DMS114 treated with DMSO at 0.1 percent for 48 hours (cell line): ENCODE measurements around the gene WWC2.
A peak's percentile ranks its signal among the peaks of the same experiment; 100 is the strongest.

Experiments
- DNase-seq: peaks from one replicate; lab custom pipeline; 2025; ENCODE audit not compliant: unreplicated experiment; lab: John Stamatoyannopoulos, UW

WWC2 gene

GRCh38 chr4:183254162-183254561 lies 155.1 kb downstream of the WWC2 start:
- DNase-seq = no peak

GRCh38 chr4:183255487-183255886 lies 156.4 kb downstream of the WWC2 start:
- DNase-seq = no peak

DNA sequence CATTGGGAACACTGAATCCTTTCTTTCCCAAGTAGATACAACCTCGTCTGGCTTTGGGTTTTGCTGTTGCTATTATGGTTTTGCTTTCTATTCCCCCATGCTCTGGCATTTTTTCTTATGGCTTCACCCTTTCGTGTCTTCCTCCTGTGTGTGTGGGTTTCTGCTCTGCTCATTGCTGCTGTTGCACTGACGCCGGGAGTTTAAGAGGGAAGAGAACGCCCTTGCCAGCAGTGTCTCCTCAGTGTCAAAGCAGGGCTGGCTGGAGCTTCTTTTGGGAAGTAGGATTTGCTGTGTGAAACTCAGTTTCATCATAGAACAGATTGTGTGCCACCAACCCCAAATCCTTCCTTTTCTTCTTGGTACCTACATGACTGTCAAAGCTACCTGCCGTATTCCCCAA lies 157.3 kb downstream of the WWC2 start:
- DNase-seq = no peak

- DNase-seq = peak; percentile 30
These were observed 157.8 kb downstream of the WWC2 start for GRCh38 chr4:183256756-183257385.

GRCh38 chr4:183257808-183258207 lies 158.8 kb downstream of the WWC2 start:
- DNase-seq = no peak

DNA sequence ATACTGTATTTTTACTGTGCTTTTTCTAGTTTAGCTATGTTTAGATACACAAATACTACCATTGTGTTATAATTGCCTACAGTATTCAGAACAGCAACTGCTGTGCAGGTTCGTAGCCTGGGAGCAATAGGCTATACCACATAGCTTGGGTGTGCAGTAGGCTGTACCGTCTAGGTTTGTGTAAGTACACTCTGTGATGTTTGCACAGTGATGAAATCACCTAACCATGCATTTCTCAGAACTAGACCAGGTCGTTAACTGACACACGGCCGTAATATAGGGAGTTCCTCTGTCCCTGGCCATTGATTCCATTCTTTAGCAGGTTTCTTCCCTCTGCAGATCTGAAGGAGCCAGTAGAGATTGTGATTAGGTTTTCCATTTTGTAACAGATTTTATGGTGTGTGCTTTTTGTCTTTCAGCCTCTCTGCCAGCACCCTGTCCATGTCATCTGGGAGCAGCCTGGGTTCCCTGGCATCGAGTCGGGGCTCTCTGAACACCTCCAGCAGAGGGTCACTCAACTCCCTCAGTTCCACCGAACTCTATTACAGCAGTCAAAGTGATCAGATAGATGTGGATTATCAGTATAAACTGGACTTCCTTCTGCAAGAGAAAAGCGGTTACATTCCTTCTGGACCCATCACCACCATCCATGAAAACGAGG lies 161.6 kb downstream of the WWC2 start:
- DNase-seq = no peak

DNA sequence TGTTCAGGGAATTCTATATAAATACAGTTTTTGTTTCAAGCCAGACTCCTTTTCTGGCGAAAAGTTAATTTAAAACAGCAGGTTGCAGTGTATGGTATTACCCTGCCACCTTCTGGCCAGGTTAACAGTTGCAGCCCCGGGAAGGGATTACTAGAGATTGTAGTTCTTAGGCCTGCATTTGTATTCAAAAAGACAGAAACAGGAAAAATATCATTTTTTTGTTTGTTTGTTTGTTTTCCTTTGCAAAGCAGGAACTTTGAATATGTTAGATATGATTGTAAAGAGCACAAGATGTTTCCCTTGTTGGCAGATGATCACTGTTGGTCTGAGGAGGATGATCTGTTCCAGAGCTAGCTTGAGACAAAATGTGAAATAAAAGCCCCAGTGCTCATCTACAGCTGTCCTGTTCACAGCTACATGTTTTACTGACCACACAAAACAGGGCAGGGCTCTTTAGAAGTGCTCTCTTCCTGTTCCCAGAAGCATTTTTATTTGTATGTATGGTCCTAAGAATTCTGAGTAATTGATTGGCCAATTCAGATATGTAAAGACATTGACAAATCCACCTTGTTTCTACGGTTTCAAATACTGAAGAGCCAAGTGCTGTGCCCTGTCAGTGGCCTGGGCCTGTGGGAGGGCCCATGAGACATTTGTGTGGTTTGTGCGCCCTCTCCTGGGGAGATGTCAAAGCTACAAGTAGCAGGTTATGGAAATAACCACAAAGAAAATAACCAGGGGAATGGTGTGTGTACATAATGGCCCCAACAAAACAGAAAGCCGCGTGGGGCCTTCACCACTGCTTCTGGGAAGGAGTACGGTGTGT lies 163.1 kb downstream of the WWC2 start:
- peak; percentile 29 for DNase-seq

DNA sequence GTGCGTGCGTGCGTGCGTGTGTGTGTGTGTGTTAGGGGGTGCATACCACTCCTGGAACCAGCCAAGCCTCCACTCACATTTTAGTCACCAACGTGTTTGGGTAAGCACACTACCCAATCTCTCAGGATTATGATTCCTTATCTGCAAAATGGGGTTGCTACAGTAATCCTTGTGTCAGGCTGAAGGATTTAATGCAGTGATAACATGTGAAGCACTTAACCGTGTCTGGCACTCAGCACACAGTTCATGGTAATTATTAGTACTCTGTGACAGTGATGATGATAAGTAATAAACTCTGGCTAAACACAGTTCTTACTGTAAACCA lies 163.7 kb downstream of the WWC2 start:
- no peak for DNase-seq

- no peak for DNase-seq
These were observed 164.8 kb downstream of the WWC2 start for GRCh38 chr4:183263787-183264386.

DNA sequence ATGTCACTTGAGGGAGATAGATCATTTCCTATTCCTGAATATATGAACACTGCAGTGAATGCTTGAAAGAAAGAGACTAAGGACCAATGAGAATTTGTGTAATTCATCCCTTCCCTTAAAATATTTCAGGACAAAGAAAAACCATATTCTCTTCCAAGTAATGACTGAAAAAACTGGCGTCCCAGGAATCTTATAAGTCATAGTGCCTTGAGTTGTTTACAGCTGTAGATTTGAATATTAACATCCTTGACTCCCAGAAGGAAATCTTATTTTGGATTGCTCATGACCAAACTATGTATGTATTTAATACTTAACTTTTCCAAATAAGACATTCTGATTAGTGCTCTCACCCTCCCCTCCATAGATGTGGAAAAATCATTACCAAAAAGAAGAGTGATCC lies 165.6 kb downstream of the WWC2 start:
- no peak for DNase-seq

DNA sequence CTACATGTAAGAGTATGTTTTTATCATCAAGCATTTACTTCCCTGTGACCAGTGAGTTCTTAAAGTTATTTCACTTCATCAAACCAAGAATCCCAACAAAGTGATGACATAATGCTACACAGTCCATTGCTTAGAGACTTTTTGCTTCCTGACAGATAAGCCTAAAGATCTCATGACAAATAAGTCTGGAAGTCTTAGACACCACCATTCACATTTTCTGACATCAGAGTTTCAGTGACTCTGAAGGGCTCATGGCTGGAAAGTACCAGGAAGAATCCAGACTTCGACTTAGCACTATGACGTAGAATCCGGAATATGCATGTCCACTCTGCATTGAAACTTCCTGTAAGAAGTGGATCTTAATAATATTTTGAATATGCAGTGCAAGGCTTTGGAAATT lies 167.3 kb downstream of the WWC2 start:
- DNase-seq = no peak

DNA sequence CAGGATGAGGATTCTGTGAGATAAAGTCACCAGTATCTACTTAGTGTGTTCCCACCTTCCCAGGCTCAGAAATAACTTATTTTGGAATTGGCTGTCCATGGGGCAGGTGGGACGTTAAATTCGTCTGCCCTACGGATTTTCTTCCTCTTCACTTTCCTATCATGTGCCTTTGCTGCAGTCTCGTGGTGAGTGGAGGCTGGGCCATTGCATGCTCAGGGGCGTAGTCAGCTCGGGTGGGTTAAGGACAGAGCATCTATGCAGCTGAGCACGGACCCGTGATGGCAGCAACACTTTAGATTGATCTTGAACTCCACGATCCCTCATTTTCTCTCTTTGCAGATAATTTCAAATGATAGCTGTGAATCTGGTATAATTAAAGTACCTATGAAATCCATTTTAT lies 169.5 kb downstream of the WWC2 start:
- no peak for DNase-seq

- no peak for DNase-seq
These were observed 173.3 kb downstream of the WWC2 start for GRCh38 chr4:183272384-183272783.

GRCh38 chr4:183276106-183276505 lies 177.0 kb downstream of the WWC2 start:
- no peak for DNase-seq

DNA sequence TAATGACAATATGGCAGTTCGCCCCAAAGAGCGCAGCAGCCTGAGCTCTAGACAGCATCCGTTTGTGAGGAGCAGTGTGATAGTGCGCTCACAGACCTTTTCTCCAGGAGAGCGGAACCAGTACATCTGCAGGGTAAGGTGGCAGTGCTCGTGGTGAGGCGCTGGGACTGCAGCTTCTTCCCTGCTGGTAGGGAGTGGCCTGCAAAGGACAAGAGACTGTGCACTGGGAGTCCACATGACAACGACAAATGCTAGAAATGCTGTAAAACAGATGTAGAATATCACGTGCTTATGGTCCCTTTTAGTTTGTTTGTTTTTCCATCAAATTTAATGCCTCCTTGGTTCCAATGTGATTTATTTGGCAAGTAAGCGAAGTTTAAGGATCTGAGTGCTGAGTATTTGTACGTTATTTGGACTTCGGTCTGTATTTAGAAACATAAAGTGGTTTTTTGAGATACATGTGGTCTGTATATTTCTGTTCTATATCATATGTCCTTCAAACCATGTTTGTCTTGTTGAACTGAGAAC lies 185.3 kb downstream of the WWC2 start:
- DNase-seq = no peak

DNA sequence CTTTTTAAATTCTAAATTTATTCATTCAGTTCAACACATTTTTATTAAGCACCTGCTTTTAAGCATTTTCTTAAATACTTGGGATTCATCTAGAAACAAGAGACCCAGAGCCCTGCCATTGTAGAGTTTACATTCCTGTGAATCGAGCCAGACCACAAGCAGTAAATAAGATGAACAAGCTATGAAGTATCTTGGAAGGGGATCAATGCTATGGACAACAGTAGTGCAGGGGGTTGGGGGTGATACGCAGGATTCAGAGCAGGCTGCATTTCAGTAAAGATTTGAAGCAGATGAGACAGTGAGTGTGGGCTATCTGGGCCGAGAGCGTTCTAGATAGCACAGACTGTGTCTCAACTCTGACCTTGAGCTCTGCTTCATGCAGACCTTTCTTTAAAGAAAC lies 185.9 kb downstream of the WWC2 start:
- no peak for DNase-seq

DNA sequence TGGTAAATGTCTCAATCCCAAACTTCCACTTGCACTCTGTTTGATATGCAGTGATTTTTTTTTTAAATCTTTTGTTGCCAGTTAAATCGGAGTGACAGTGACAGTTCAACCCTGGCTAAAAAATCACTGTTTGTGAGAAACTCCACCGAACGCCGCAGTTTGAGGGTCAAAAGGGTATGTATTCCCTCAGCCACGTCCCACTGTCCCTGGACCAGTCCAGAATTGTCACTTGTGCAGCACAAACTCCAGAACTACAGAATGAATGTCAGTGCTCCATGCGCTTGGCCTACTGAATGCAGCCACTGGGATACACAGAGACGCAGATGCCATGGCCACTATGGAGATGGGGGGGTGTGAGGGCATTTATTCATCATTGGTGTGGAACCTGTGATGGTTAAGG lies 186.8 kb downstream of the WWC2 start:
- no peak for DNase-seq

DNA sequence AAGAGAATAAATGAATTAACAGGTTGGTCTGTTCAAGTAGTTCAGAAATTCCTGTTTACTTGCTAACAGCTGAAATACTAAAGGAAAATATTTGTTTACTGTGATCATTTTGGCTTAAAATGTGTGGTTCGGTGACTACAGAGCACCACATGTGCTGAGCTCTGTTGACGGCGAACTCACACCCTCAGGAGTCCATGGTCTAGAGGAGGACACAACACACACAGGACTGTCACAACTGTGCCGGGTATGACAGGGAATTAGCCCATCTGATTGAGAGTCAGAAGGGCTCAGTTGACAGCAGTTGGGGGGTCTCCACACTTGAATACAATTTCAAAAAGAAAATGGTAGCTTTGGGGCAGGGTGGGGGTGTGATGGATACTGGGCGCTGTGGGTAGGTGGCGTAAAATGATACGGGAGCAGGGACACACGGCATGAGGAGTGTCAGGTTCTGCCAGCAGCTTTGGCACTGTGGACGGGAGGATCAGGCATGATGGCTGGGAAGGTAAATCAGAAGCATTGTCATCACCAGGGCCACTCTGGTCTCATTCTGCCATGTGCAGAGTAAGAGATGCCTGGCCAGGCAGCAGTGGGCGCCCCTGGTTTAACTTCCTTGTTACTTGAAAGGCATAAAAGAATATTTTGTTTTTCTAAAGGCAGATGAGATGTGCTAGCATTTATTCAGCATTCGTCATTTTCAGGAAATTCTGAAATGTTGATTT lies 187.7 kb downstream of the WWC2 start:
- no peak for DNase-seq

DNA sequence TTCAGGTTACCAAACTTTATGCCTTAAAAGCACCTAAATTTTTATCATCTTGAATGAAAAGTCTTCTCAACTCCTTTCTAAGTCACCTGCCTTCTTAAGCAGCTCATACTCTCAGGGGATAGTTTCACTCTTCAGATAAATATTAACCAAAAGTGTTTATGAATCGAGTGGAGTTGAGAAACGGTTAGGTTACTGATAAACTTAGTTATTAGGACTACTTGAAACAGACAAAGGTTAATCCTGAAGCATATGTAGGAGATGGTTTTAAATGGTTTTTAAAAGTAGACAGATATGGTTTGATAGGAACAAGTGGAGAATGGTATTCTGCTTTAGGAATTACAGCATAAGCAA lies 188.2 kb downstream of the WWC2 start:
- no peak for DNase-seq

GRCh38 chr4:183287677-183288076 lies 188.6 kb downstream of the WWC2 start:
- DNase-seq = no peak

- no peak for DNase-seq
These were observed 189.9 kb downstream of the WWC2 start for GRCh38 chr4:183288955-183289354.
